GM21367 (cell line): ENCODE results near the gene DAB1.

Experiments used
- ATAC-seq: cut with Tn5 transposase; IDR thresholded peaks from one replicate; pipeline ENCODE4 v1.9.1; 2021; ENCODE audit not compliant: unreplicated experiment

Gene DAB1

GRCh38 chr1:56992318-56993125, 431.3 kb downstream of the DAB1 start:
- ATAC-seq, result no peak

DNA sequence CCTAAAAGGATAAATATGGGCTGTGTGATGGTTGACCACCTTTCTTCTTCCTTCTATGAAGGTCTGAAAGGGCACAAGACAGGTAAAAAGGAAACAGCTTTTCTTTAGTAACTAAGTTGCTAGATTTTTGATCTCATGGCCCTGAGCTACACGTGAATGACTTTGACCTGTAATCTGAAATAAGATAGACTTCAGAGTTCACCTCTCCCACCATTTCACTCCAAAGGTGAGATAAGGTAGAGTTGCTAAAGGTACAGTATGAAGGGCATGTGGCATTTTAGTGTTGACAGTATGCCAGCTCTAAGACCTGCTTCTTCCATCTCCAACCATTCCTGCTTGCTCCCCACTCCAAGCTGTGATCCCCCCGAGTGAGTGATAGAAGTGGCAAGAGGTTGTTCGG, 432.3 kb downstream of the DAB1 start:
- no peak for ATAC-seq

- ATAC-seq, result no peak
These were observed 437.5 kb downstream of the DAB1 start for GRCh38 chr1:56986397-56986796.

- ATAC-seq, result no peak
These were observed 438.0 kb downstream of the DAB1 start for GRCh38 chr1:56985857-56986256.

DNA sequence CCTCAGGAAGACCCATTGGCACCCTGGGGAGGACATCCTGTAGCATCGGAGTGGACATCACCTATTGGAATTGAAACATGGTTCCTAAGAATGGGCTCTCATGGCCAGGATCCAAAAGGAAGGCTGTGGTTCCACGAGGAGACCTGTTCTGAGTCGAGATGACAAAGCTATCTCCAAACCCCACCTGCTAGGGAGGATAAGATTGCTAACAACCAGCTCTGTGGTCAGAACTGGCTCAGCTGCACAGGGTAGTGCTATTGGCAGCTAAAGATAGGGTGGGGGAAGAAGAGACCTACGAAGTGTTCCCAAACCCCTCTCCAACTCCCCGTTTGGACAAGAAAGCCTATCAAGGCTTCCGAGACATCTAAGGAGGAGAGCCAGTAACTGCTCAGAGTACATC, 440.4 kb downstream of the DAB1 start:
- ATAC-seq, result no peak

GRCh38 chr1:56979986-56980755, 443.7 kb downstream of the DAB1 start:
- ATAC-seq, result no peak

GRCh38 chr1:56978819-56979218, 445.0 kb downstream of the DAB1 start:
- no peak for ATAC-seq

- ATAC-seq, result no peak
These were observed 445.9 kb downstream of the DAB1 start for GRCh38 chr1:56977910-56978309.

GRCh38 chr1:56975446-56975845, 448.4 kb downstream of the DAB1 start:
- ATAC-seq, result no peak

- ATAC-seq, result no peak
These were observed 449.7 kb downstream of the DAB1 start for GRCh38 chr1:56973923-56974742.

DNA sequence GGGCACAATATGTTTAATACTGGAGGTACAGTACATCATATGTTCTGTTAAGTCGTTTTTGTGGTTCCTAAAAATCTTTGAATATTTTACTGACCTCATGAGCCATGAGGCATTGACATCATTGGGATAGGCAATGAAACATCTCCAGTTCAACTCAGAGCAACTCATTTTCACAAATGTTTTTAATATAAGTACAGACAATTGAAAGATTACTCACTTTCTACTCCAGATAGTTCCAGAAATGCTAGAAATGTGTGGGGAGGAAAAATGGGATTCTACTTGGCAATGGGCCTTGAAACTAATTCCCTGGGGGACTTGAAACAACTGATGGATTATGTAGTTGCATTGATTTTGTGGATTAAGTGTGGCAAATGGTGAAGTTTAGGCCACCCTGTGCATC, 450.9 kb downstream of the DAB1 start:
- ATAC-seq, result no peak

DNA sequence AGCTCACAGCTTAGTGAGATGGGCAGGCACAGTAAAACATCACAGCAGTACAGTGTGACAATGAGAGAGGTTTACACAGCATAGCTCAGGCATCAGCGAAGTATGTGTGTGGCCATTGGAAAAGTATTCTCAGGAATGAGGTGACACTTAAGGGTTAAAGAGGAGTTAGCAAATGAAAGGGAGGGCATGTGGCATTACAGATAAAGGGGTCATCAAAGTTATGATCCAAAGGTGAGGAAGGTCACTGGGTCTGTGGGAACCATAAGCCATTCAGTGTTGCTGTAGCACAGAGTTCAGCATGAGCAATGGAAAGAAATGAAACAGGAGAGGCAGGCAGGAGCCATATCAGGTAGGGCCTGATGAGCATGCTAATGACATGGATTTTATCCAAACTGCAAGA, 453.6 kb downstream of the DAB1 start:
- no peak for ATAC-seq

GRCh38 chr1:56968878-56969495, 454.9 kb downstream of the DAB1 start:
- ATAC-seq, result no peak

GRCh38 chr1:56967900-56968832, 455.7 kb downstream of the DAB1 start:
- no peak for ATAC-seq

DNA sequence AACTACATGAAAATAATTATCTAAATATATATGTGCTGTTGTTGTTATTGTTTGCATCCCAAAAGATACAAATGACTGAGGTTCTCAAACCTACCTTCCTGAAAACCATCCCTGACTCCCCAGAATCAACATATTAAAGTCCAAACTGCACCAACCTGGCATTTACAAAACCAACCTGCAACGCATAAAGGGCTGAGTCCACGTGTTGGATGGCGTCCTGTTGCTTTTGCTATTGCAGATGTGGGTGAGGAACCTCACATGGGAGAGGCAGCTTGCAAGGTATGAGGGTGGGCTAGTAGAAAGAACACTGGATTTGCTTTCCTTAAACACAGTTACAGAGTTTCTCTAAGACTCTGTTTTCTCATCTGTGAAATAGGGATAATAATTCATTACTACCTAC, 456.5 kb downstream of the DAB1 start:
- ATAC-seq, result no peak

- ATAC-seq, result no peak
These were observed 457.2 kb downstream of the DAB1 start for GRCh38 chr1:56966698-56966999.

DNA sequence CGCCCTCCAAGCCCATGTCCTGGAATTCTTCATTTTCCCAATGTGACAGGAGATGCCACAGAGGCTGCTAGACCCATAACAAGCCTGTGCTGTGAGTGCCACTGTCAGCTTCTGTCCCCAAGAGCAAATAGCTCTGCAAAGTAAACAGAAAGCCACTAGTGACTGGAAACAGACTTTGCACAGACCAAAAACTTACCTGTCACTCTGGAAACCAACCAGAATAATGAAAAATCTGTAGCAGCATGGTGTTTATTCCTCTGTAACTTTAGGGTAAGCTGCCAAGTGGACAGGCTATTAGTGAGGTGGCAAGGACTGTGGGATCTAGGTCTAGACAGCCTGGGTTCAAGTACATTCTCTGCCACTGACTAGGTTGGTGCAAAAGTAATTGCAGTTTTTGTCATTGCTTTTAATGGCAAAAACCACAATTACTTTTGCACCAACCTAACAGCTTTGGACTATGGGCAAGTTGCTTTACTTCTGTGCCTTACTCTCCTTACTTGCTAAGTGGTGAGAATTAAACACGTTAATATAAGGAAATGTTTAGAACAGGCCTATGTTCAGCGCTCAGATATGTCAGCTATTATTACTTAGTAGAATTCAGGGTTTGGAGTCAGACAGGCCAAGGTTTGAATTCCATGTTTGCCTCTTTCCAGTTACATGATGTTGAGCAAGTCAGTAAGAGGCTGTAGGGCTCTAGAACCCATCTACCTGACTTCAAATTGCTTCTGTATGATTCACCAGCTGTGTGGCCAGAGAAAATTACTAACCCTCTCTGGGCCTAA, 457.8 kb downstream of the DAB1 start, which contains the start of gene C8B:
Gene C8B (minus strand): TSS at position 100 of the 782 bp plus-strand sequence. CDS start 67 bp downstream, at position 33.
- ATAC-seq, result no peak

GRCh38 chr1:56965191-56965590, 458.7 kb downstream of the DAB1 start:
- ATAC-seq, result no peak

DNA sequence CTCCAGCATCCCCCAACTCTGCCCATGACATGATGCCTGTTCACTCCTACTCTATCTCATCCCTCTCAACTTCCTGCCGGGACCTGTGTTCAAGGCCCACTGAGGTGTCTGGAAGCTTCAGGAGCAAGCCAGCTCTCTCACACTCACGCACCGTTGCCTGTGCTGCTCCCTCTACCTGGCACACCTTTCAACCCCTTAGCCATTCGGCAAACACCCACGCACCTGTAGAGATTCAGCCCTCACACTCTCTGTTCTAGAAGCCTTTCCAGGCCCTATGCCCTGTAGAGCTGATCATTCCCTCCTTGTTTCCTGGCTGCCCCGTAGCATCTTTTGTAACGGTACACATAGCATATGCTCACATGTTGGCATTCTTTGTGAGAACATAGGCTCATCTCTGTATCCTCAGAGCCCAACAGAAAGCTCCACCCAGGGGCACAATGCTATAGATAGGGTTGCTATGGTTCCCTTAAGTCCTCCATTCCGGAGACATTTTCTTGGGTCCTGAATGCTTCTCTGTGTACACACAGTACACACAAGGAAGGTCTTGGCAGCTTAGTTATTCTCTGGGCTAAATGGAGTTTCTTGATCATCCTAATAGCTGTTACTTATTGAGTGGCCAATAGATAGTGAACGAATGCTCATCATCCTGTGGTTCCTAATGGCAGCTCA, 459.4 kb downstream of the DAB1 start:
- ATAC-seq, result no peak
